Dermis lymphatic vessel endothelial cell (primary cell): ENCODE data around the gene CNOT6L. TPM values are rescaled to one million over a fixed set of nuclear protein-coding genes. Genes with fewer than 3 reads are reported as not detected.

Experiments used
- total RNA-seq: library from RNA; depleted of rRNA; stranded (reverse); fragments of >200 nt; gene quantifications from 2 replicates; pipeline ENCODE4 v1.2.1, GENCODE V29; 2014

CNOT6L gene
- total RNA-seq, result 47.7 and 56.8 TPM in 2 replicates

DNA sequence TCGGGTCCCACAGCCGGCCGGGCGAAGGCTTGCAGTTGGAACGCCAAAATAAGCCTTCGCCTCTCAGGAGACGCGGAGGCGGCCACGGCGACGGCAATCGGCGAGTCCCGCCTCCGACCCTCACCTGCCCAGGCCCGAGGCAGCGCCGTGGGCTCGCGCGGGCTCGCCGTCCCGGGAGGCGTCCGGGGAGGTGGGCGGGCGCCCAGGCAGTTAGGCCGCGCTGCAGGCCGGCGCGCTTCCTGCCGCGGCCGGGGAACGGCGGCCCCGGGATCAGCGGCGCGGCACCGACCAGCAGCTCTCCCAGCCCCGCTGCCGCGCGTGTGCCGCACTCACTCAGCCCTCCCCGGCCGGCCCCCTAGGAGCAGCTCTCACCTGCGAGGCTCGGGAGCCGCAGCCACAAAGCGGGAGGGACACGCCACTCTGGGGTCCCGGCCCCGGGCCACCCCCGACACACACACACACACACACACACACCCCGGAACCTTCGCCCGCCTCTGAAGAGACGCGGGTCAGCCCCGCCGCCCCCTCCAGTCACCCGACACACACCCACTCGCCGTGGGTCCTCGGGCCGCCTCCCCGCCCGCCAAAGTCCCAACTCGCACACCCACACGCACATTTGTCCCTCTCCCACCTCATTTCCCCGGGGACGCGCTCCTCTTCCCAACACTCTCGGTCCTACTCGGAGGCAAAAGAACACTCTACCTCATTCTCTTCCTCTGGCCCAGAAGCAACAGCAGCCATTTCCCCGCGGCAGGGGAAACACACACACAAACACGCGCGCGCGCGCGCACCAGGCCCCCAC is at the start of gene CNOT6L:
Gene CNOT6L, minus strand, starts transcription at position 767 of the 802 bp plus-strand sequence. Its CDS starts 60 bp downstream, at position 707.

DNA sequence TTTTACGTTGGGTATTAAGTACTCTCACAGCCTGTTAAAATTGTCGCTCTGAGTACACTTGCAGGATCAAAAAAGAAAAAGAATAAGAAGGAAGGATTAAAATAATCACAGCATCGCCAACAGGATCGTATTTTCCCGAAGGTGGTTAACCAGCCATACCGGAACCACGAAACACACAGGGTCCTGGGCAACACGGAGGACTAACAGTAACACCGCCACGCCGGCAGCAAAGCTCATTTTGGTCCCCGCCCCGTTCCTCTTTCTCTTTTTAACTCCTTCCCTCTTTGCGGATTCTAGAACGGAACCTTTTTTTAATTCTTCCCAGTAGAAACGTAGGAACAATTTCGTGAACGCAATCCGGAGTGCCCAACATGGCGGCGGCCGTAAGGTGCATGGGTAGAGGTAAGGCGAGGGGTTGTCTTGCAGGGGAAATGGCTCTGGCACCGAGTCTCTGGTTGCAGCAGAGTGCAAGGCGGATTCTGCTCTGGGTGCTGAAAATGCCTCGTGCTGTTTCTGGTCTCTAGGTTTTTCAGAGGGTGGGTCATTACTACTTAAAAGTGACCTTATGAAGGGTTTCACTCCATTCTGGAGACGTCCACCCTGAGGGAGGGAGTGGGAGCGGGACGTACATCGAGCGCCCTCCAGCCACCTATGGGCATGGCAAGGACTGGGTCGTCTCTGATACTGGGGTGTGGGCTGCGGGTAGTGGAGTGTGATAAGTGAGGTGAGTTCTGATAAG is 43.5 kb upstream of the CNOT6L start, which contains the start of gene MRPL1:
Gene MRPL1, plus strand, starts transcription at position 353 of the 739 bp plus-strand sequence. Its CDS starts 19 bp downstream, at position 372.

Other genes with a start within 250 kb of the CNOT6L start
- not detected in 2 replicates for gene CXCL13, start 213.5 kb downstream of the CNOT6L start, total RNA-seq
- gene MRPL1, start 43.5 kb upstream of the CNOT6L start, total RNA-seq, result 12.8 and 20.8 TPM in 2 replicates
- gene FRAS1, start 238.0 kb upstream of the CNOT6L start, total RNA-seq, result 0.09 and 0.11 TPM in 2 replicates